ENCODE data around the gene NCOA5. TPM values are rescaled to one million over a fixed set of nuclear protein-coding genes. Genes with fewer than 3 reads are reported as not detected.

The NCOA5 gene
- total and polyA plus RNA-seq, 4 donors: 3.2 to 10.4 (median 8.7) TPM

- Histone ChIP-seq H3K4me1 (ENCODE audit: control insufficient read depth in 4 of 4, insufficient read depth in 4 of 4, low read length in 3 of 4) (no peaks in the 10 kb centered on the region), H3K9ac (ENCODE audit: low read depth in 1 of 2, low read length in 2 of 2) (no peak overlapping the region), H3K27me3 (ENCODE audit: control insufficient read depth in 4 of 4, insufficient read depth in 4 of 4, low read length in 3 of 4) (peaks cover 0 to 6% (median 1%) of the 10 kb centered on the region in 4 donors), H3K27ac (ENCODE audit: low read depth in 1 of 2, low read length in 2 of 2) (no peak overlapping the region), H3K9me3 (ENCODE audit: control insufficient read depth in 4 of 4, low read length in 3 of 4) (no peaks in the 10 kb centered on the region), H3K4me3 (ENCODE audit: low read depth in 1 of 3, low read length in 3 of 3) (no peak overlapping the region), H3K36me3 (ENCODE audit: control insufficient read depth in 4 of 4, insufficient read depth in 3 of 4, low read depth in 1 of 4, low read length in 3 of 4) (no peaks in the 10 kb centered on the region)
- WGBS: 83% methylated on average over 8 of the region's 8 CpGs
- TF ChIP-seq FOXA1 (IDR thresholded peaks at IDR 0.05) (no peak), HNF4G (IDR thresholded peaks at IDR 0.05) (no peak), RXRA (IDR thresholded peaks at IDR 0.05) (no peak), CTCF (IDR thresholded peaks at IDR 0.05; ENCODE audit: low read depth, low read length, missing input control) (no peak), JUND (IDR thresholded peaks at IDR 0.05) (no peak), YY1 (IDR thresholded peaks at IDR 0.05) (no peak), HNF4A (conservative IDR thresholded peaks at IDR 0.05) (no peak), RAD21 (IDR thresholded peaks at IDR 0.05) (no peak), FOXA2 (IDR thresholded peaks at IDR 0.05) (no peak), NR2F2 (IDR thresholded peaks at IDR 0.05) (no peak), REST (IDR thresholded peaks at IDR 0.05) (no peak)
- TF ChIP-seq, protein P1, sequence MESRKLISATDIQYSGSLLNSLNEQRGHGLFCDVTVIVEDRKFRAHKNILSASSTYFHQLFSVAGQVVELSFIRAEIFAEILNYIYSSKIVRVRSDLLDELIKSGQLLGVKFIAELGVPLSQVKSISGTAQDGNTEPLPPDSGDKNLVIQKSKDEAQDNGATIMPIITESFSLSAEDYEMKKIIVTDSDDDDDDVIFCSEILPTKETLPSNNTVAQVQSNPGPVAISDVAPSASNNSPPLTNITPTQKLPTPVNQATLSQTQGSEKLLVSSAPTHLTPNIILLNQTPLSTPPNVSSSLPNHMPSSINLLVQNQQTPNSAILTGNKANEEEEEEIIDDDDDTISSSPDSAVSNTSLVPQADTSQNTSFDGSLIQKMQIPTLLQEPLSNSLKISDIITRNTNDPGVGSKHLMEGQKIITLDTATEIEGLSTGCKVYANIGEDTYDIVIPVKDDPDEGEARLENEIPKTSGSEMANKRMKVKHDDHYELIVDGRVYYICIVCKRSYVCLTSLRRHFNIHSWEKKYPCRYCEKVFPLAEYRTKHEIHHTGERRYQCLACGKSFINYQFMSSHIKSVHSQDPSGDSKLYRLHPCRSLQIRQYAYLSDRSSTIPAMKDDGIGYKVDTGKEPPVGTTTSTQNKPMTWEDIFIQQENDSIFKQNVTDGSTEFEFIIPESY (IDR thresholded peaks at IDR 0.05): no peak
- DNase-seq (ENCODE audit: low spot score): no peak
Measured at GRCh38 chr20:46046588-46047310, 43.0 kb downstream of the NCOA5 start.

DNA sequence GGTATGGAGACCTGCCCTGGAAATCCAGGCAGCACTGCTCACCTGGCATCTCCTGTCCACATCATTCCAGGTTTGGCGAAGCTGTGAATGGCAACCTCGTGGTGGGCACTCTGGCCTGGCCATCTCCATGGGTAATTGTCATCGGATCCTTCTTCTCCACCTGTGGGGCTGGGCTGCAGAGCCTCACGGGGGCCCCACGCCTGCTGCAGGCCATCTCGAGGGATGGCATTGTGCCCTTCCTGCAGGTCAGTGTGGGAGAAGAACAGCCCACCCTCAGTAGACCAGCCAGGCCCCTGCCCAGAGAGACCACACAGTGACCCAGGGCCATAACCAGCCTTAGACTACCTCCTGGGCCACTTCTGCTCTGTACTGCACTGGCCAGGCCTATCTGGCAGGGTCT lies 44.9 kb downstream of the NCOA5 start:
- peaks cover 0 to 9% (median 2%) of the 10 kb centered on the region in 4 donors for H3K27me3 ChIP-seq (ENCODE audit: control insufficient read depth in 4 of 4, insufficient read depth in 4 of 4, low read length in 3 of 4)
- DNase-seq (ENCODE audit: low spot score): no peak

More for the DNA sequence above, 44.9 kb downstream of the NCOA5 start:
- H3K27ac ChIP-seq (ENCODE audit: low read depth in 1 of 2, low read length in 2 of 2): no peak overlapping the region
- no peaks in the 10 kb centered on the region for H3K36me3 ChIP-seq (ENCODE audit: control insufficient read depth in 4 of 4, insufficient read depth in 3 of 4, low read depth in 1 of 4, low read length in 3 of 4)
- H3K4me1 ChIP-seq (ENCODE audit: control insufficient read depth in 4 of 4, insufficient read depth in 4 of 4, low read length in 3 of 4): no peaks in the 10 kb centered on the region
- TF ChIP-seq REST (IDR thresholded peaks at IDR 0.05): no peak
- no peak for TF ChIP-seq FOXA1 (IDR thresholded peaks at IDR 0.05)
- H3K4me3 ChIP-seq (ENCODE audit: low read depth in 1 of 3, low read length in 3 of 3): no peak overlapping the region
- no peak overlapping the region for H3K9ac ChIP-seq (ENCODE audit: low read depth in 1 of 2, low read length in 2 of 2)
- H3K9me3 ChIP-seq (ENCODE audit: control insufficient read depth in 4 of 4, low read length in 3 of 4): no peaks in the 10 kb centered on the region
- 74% methylated on average over 6 of the region's 6 CpGs for WGBS
